DMS53 treated with DMSO at 0.1 percent for 48 hours (cell line): Measurements from ENCODE around the gene AQP12A.
"Not testable (repeated sequence)": the region's sequence is repeated elsewhere in the genome, so short reads cannot be mapped to it uniquely, and the experiment has no call there.

Experiments
- DNase-seq: peaks from one replicate; lab custom pipeline; 2025; ENCODE audit not compliant: unreplicated experiment; lab: John Stamatoyannopoulos, UW

The AQP12A gene

DNA sequence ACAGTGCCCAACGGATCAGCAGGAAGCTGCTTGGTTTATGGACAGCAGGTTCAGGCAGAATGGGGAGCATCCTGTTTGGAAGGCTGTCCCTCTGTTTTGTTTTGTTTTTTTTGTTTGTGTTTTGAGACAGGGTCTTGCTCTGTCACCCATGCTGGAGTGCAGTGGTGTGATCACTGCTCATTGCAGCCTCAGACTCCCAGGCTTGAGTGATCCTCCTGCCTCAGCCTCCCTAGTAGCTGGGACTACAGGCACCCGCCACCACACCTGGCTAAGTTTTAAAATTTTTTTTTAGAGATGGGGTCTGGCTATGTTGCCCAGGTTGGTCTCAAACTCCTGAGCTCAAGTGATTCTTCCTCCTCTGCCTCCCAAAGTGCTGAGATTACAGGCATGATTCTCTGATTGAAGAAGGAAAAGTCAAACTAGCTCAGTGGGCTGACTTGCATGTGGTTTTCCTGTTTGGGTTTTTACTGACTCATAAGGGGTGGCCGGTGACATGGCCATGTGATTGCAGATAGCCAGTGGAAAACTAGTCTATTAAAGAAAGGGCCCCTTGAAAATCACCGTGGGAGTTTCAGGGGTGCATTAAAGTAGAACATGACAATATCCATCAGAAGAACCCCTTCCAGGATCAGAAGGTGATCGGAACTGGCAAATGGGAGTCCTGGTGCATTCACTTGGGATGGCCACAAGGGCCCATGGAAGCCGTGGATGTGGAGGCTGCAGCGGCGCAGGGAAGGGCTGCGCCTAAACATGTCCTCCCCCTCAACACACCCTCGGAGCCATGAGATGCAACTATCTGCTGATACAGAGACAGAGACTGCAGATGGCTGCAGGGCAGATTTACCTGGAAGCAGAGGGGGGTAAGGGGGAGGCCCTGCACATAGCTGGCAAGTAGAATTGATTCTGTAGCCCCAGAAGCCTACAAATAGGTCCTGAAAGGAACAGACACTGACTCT is 35.5 kb upstream of the AQP12A start:
- no peak for DNase-seq

DNA sequence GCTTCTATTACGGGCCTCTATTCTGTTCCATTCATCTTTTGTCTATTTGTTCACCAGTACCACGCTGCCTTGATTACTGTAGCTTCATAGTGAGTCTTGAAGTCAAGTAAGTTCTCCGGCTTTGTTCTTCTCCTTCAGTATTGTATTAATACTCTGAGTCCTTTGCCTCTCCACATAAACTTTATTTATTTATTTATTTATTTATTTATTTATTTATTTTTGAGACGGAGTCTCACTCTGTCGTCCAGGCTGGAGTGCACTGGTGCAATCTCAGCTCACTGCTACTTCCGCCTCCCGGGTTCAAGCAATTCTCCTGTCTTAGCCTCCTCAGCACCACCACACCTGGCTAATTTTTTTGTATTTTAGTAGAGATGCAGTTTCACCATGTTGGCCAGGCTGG is 31.8 kb upstream of the AQP12A start:
- DNase-seq: not testable (repeated sequence)

DNA sequence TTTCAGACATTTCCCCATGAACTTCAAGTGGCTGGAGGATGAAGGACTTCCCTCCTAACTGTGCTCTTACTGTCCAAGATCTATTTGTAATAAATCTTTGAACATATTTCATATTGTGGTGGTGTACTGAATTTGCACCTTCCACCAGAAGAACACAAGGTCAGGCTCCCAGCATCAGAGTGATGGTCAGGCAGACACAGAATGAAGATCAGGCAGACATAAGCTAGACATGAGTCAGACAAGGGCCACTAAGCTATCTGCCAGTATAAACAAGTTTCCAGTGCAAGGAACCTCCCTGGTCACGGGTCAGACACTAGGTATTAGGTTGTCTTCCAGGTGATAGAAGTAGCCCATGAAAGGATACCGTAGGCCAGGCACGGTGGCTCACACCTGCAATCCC is 29.0 kb upstream of the AQP12A start:
- no peak for DNase-seq

DNA sequence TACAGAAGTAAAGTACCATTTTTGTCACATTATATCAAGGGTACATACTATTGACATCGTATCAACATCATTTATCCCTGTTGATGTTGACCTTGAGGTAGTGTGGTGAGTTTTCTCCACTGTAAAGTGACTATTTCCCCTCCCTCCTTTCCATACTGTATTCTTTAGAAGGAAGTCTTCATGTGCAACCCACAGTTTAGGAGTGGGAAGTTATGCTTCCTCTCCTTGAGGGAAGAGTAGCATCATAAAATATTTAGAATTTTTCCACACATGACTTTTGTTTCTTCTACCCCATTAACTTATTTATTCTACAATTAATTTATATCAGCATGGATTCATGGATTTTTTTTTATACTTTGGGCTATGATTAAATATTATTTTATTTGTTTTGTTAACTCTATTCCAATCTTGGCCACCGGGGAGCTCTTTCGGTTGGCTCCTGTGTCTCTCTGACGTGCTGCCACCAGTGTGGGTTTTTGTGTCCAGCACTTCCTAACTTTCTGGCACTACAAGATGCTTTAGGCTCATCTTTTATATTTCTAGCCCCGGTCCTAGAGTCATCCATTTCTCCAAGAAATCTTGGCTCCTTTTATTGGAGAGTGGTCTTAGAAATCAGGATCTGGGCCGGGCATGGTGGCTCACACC is 28.0 kb upstream of the AQP12A start:
- DNase-seq: no peak

DNA sequence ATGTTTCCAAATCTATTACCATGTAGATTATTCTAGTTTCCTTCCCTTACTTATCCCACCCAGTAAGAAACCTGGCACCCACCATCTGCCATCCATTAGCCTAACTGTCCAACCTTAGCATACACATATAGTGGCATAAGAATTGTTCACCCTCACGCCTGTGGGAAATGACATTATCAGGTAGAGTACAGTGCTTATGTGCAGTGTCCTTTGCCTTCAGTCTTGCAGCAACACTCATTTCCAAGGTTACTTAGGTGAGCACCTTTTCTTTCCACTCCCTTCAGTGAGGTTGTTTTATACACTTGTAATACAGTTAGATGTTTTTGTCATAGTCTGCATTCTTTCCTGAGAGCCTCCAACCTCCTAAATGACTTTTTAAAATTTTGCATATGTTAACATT is 27.0 kb upstream of the AQP12A start:
- no peak for DNase-seq

DNA sequence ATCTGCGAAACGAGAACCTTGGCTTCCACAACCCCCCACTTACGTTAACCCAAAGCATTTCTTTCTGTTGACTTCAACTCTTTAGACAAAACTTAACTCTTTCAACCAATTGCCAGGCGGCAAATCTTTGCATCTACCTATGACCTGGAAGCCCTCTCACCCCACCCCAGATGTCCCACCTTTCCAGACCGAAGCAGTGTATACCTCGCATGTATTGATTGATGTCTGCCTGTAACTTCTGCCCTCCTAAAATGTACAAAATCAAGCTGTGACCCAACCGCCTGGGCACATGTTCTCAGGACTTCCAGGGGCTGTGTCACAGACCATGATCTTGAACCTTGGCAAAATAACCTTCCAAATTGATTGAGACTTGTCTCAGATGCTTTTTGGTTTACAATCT is 21.3 kb upstream of the AQP12A start:
- DNase-seq: no peak

DNA sequence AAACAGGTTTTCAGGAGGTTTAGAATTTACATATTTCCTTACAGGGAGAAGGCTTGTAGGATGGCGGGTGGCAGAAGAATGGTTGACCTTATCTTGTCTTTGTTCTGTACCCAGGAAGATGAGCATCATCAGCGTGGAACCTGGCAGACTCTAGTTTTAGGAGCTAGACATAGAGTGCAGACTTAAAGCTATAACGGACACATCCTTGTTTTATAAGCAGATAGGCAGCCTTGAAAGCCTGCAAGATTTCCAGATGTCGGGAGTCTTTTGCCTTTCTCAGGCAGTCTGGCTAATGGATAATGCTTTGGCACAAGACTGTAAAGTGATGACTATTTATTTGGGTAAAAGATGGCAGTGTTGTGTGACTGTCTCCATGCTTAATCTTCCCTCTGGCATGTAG is 20.7 kb upstream of the AQP12A start:
- DNase-seq: no peak

DNA sequence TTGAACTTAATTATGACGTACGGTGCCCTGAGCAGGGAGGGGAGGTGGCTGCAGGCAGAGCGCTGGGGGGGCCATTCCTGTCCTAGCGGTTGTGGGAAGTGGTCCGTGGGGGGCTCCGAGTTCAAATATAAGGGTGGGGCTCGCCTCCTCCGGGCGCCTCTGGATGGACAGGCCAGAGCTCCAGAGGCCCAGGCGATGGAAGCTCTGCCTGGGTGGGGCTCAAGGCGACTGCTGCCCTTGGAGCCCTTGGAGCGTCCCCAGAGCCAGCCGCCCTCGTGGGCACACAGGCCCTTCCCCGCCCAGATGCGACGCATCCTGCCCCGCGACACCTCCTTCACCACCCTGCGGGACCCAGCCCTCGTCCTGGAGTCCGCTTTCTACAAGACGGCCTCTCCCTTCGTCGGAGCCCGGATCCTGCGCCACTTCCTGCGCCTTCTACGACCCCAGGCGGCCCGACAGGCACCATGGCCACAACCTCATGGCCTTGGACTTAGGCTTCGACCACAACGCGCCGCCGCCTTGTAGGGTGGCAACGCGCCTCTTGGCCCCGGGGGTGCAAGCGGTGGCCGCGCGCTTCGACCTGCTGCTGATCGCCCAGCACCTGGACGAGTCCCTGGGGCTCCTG is 19.5 kb upstream of the AQP12A start:
- no peak for DNase-seq

DNA sequence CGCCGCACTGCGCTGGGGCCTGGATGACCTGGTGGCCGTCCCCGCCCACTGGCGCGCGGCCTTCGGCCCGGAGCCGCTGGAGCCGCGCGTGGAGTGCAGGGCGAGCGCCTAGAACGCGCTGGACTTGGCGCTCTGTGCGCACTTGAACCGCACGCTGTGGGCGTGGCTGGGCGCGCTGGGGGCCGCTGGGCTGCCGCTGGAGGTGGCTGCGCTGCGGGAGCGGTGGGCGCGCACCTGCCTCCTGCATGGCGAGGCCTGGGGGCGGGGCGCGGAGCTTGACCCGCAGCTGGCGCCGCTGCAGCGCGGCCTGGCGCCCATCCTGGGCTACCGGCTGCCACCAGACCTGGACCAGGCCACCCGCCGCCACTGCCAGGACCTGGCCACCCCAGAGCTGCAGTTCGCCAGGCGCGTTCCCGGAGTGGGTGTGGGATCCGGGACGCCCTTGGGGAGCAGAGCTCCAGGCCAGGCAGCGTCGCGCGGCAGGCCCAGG is 18.9 kb upstream of the AQP12A start:
- no peak for DNase-seq

DNA sequence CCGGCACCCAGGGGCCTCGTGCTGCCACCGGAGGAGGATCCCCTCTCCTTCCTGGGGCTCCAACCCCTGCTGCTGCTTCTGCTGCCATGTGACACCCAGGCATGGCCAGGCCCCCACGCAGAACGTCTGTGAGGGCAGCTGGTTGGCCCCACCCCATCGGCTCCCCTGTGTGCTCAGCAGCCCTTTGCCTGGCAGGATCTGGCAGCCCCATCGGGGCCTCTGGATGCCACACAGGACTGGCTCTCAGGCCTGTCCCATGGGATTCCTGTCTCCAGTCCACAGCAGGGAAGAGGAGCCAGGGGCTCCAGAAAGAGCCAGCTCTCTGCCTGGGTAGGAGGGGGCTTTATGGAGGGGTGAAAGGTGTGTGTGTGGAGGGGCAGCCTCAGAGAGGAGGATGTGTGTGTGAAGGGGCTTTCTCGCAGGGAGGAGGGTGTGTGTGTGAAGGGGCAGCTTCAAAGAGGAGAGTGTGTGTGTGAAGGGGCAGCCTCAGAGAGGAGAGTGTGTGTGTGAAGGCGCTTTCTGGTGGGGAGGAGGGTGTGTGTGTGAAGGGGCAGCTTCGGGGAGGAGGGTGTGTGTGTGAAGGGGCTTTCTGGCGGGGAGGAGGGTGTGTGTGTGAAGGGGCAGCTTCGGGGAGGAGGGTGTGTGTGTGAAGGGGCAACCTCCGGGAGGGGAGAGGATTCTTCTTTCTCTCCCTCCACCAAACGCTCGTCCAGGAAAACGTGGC is 17.0 kb upstream of the AQP12A start:
- DNase-seq: not testable (repeated sequence)

DNA sequence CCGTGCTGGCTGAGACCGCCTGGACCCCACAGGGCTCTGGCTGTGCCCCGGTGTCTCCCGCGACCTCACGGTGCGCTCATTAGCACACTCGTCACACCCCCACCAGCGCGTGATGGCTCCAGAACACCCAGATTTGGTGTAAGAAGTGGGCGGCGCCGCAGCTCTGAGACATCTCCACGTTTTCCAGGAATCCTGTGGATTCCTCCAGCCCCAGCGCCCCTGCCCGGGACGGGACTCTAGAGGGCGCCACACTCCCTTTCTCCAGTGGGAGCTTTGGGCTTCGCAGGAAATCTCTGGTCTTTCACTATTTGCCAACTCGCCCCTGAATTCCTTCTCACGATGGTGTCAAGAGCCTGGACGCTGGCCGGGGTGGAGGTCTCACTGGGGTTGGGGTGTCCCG is 16.3 kb upstream of the AQP12A start:
- not testable (repeated sequence) for DNase-seq

DNA sequence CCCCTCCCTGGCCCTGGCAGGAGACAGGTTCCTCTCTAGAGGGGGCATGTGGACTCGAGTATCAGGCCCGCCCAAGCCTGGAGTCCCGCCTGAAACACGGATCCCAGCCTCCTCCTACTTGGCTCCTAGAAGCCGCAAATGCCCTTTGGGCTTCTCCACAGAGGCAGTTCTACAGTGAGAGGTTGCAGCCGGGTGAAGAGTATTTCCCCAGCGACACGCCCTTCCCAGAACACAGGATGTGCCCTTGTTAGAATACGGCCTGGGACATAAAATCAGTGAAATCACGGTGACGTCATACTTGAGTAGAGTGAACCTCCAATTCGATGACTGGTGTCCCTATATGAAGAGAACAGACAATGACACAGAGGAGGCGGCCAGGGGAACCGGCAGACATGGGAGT is 13.6 kb upstream of the AQP12A start:
- not testable (repeated sequence) for DNase-seq

DNA sequence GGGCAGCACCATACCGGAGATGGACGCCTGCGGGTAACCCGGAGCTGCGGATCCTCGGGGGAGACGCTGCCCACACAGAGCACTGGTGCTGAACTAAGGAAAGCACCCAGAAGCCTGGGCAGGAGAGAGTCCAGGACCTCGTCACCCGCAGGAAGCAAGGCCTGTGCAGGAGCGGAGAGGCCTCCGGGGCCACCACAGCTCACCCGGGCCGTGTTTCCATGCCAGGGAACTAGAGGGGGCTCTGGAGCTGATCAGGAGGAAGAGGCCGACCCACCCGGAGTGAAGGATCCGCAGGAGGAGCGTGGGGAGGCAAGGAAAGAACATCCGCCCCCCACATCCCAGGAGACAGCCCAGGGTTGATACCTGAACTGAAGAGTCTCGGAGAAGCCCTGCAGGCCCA is 12.8 kb upstream of the AQP12A start:
- not testable (repeated sequence) for DNase-seq

DNA sequence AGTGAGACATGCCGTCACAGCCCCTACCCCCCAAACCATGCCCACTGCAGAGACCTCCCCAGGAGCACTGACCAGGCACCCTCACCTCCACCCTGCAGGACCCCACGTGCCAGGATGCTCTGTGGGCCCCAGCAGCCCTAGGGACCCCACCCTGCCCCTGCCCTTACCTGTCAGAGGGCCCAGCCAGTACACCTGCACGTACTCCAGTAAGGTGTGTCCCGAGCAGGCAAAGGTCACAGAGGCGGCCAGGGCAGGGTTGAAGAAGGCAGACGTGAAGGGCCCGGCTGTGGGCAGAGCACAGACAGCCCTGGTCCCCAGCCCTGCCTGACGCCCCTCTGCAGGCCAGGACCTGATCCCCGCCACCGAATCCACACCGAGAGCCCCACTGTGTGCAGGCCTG is 11.5 kb upstream of the AQP12A start:
- DNase-seq: not testable (repeated sequence)

DNA sequence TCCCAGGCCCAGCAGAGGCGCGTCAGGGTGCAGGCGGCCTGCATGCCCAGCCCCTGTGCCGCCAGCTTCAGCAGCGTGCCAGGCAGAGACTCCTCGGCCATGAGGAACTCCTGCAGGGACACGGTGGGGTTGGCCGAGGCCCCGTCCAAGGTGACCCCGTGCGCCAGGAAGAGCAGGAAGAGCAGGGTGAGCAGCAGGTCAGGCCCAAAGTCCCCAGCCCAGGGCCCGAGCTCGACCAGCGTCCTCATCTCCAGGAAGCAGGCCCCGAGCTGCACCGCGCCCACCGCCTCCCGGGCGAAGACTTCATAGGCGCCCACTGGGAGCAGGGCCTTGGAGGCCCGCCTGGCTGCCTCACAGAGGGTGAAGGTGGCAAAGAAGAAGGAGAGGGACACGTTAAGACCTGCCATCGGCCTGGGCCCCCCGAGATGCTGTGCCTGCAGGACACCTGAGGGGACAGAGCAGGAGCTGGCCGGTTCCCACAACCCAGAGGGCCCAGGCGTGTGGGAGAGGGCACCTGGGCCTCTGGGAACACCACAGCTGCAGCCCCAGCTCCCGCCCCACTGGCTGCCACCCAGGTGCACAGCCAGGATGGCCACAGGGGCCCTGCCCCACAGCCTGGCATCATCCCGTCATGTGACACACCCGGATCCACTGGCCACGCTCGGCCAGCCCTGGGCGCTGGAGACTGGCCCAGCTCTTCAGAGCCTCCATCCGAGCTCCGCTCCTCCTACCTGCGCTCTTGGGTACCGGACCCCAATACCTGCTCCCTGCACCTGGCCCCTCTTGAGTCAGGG is 9.0 kb upstream of the AQP12A start, which contains the start of gene AQP12B:
AQP12B (minus strand) TSS at position 455 of the 794 bp plus-strand sequence; CDS start at position 407, 48 bp downstream.
- not testable (repeated sequence) for DNase-seq

DNA sequence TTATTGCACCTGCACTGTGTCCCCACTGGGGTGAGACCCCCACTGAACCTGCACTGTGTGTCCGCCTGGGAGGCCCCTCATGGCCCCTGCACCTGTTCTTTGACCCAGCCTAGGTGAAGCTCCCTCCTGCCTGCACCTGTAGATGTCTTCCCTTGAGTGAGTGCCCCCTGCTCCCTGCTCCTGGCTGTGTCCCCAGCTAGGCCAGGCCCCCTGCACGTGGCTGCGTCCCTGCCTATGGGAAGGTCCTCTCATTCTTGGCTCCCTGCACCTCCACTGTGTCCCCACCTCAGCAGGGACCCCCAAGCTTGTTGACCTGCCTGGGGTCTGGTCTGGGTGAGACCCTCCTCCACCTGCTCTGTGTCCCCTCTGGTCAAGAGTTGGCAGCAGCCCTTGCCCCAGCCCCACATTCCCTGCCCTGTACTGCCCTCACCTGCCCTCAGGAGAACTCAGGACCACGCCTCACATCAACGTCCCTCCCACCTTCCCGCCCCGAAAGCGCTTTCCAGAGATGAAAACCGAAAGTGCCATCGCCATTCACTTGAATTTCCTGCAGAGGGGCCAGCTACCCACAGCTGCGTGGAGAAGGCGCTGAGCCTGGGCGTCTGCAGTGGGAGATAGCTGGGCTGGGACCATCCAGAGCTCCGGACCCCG is 8.2 kb upstream of the AQP12A start:
- not testable (repeated sequence) for DNase-seq

DNA sequence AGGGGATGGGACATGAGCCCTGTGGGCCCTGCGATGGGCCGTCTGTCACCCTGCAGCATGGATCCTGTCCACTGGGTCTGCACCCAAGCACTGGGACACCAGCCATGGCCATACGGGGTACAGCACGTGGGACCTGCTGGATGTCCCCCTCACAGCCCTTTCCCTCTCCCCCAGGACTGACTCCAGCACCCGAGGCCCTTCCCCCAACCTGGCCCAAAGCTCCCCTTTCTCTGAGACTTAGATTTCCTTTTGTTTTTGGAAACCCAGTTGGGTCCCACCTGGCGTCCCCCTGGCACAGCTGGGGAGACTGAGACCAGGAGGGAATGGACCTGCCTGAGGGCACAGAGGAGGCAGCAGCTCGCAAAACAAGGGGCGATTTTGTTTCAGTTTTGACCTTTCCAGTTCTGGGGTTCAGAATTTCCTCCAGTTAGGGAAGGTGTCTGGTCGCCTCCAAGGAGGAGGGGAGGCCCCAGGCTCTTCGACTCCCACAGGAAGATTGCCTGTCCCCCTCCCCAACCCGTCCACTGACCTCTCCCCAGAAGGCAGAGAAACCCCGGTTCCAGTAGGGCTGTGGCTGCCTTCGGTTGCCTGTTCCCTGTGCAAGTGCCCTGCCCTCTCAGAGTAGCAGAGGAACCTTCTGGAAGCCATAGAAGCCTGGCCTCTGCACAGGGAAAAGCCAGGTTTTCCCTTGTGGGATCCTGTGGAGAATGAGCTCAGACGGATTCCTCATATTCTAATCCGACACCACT is 7.5 kb upstream of the AQP12A start:
- not testable (repeated sequence) for DNase-seq

DNA sequence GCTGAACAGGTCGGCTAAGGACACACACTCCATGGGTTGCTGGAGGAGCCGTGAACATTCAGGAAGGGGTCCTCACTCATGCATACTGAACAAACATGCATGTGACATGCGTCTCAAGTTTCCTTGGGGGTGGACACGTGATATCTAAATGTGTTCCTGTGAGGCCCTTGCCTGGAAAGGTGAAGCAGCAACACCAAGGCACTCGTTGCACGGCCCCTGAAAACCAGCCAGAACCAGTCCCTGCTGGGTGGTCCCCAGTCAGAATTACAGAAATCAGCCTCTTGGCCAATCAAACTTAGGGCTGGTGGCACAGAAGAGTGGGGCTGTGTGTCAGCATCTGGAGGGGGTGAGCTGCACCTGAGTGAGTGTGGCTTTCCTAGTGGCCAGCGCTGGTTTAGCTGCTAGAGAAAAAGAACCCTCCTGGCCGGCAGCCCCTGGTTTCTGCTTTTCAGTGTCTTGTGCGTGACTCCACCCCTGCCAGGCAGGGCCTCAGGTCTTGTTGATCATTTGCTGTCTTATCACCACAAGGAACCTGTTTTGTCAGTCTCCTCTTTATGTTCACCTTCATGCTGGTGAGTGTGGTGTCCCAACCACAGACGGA is 5.8 kb upstream of the AQP12A start:
- no peak for DNase-seq
